ENCODE measurements around the gene ITPRIPL1.

Gene ITPRIPL1

GRCh38 chr2:96320728-96321622 is 4.1 kb upstream of the ITPRIPL1 start:
- DNase-seq (ENCODE audit: low read depth in 2 of 2), result peak in 1 of 2 donors; percentile 23

- no peak for DNase-seq (ENCODE audit: low read depth in 2 of 2)
These were observed 1.3 kb upstream of the ITPRIPL1 start for GRCh38 chr2:96323849-96324248.

GRCh38 chr2:96324721-96325040 is 436 bp upstream of the ITPRIPL1 start:
- DNase-seq (ENCODE audit: low read depth in 2 of 2), result no peak

- DNase-seq (ENCODE audit: low read depth in 2 of 2), result peak in 1 of 2 donors; percentile 21
These were observed 753 bp downstream of the ITPRIPL1 start for GRCh38 chr2:96325884-96326255.

GRCh38 chr2:96326564-96326963 is 1.4 kb downstream of the ITPRIPL1 start:
- DNase-seq (ENCODE audit: low read depth in 2 of 2), result no peak

- DNase-seq (ENCODE audit: low read depth in 2 of 2), result no peak
These were observed 2.1 kb downstream of the ITPRIPL1 start for GRCh38 chr2:96326990-96327820.

GRCh38 chr2:96329456-96329855 is 4.3 kb downstream of the ITPRIPL1 start:
- DNase-seq (ENCODE audit: low read depth in 2 of 2), result no peak

GRCh38 chr2:96329874-96330273 is 4.8 kb downstream of the ITPRIPL1 start:
- no peak for DNase-seq (ENCODE audit: low read depth in 2 of 2)

- DNase-seq (ENCODE audit: low read depth in 2 of 2), result no peak
These were observed 5.3 kb downstream of the ITPRIPL1 start for GRCh38 chr2:96330407-96330806.

GRCh38 chr2:96333708-96334107 is 8.6 kb downstream of the ITPRIPL1 start:
- DNase-seq (ENCODE audit: low read depth in 2 of 2), result no peak

- DNase-seq (ENCODE audit: low read depth in 2 of 2), result no peak
These were observed 11.1 kb downstream of the ITPRIPL1 start for GRCh38 chr2:96336104-96336775.

GRCh38 chr2:96336873-96337272 is 11.8 kb downstream of the ITPRIPL1 start:
- DNase-seq (ENCODE audit: low read depth in 2 of 2), result no peak

- no peak for DNase-seq (ENCODE audit: low read depth in 2 of 2)
These were observed 15.6 kb downstream of the ITPRIPL1 start for GRCh38 chr2:96340493-96341414.

- no peak for DNase-seq (ENCODE audit: low read depth in 2 of 2)
These were observed 16.5 kb downstream of the ITPRIPL1 start for GRCh38 chr2:96341641-96342040.

GRCh38 chr2:96342085-96342484 is 17.0 kb downstream of the ITPRIPL1 start:
- no peak for DNase-seq (ENCODE audit: low read depth in 2 of 2)

- no peak for DNase-seq (ENCODE audit: low read depth in 2 of 2)
These were observed 18.9 kb downstream of the ITPRIPL1 start for GRCh38 chr2:96344011-96344410.

GRCh38 chr2:96345438-96345837 is 20.3 kb downstream of the ITPRIPL1 start:
- no peak for DNase-seq (ENCODE audit: low read depth in 2 of 2)

GRCh38 chr2:96345868-96346462 is 20.8 kb downstream of the ITPRIPL1 start:
- no peak for DNase-seq (ENCODE audit: low read depth in 2 of 2)

GRCh38 chr2:96347395-96347794 is 22.3 kb downstream of the ITPRIPL1 start:
- DNase-seq (ENCODE audit: low read depth in 2 of 2), result no peak

- DNase-seq (ENCODE audit: low read depth in 2 of 2), result no peak
These were observed 28.0 kb downstream of the ITPRIPL1 start for GRCh38 chr2:96353032-96353561.
